CD4-positive, alpha-beta T cell treated with Interleukin-21 for 1 hour (primary cell): Measurements from ENCODE around the gene ICE1.

Source experiments
- DNase-seq: peaks from one replicate; pipeline ENCODE4 v3.0.0-alpha.2; 2020

Gene ICE1

GRCh38 chr5:5539590-5539989 lies 117.1 kb downstream of the ICE1 start:
- DNase-seq = no peak
